Measurements from ENCODE around the gene MIEF1. TPM values are rescaled to one million over a fixed set of nuclear protein-coding genes. Genes with fewer than 3 reads are reported as not detected.

The MIEF1 gene
- total RNA-seq, 1 experiment from 2014 or later: 29.9 TPM

- Histone ChIP-seq H3K4me1 (ENCODE audit: control insufficient read depth, insufficient read depth, low read length) (no peaks in the 10 kb centered on the region), H3K4me3 (ENCODE audit: low read depth in 2 of 2, low read length in 2 of 2) (no peak overlapping the region), H3K36me3 (ENCODE audit: control insufficient read depth, insufficient read depth, low read length) (no peaks in the 10 kb centered on the region), H3K27me3 (ENCODE audit: control insufficient read depth, insufficient read depth, low read length) (no peaks in the 10 kb centered on the region), H3K27ac (ENCODE audit: low read length) (no peak overlapping the region), H3K9me3 (ENCODE audit: control insufficient read depth, insufficient read depth, low read depth, low read length) (no peaks in the 10 kb centered on the region)
- ATAC-seq (no peak), DNase-seq (ENCODE audit: low read depth, low spot score) (no peak)
- in situ Hi-C loops (cut with HindIII; ENCODE audit: low pct_unique_long_range_greater_than_20kb, low sequenced_read_pairs): no loop called here
- CTCF ChIA-PET: no interaction called here
- TF ChIP-seq TCF7L2 (IDR thresholded peaks at IDR 0.05; ENCODE audit: low read depth, low read length) (no peak), REST (IDR thresholded peaks at IDR 0.05; ENCODE audit: insufficient read depth in 1 of 2, low read depth in 2 of 2, low read length in 1 of 2) (no peak), SIN3A (IDR thresholded peaks at IDR 0.05; ENCODE audit: borderline replicate concordance, insufficient read depth, low read depth, low read length) (no peak), CTCF (IDR thresholded peaks at IDR 0.05) (no peak), POLR2AphosphoS5 (IDR thresholded peaks at IDR 0.05; ENCODE audit: low read depth, low read length) (no peak)
- intact Hi-C loops (cut with micrococcal nuclease; ENCODE audit: unreplicated experiment): no loop called here
- no TSS peak for BruUV-seq (replicated peaks)
- POLR2A ChIA-PET: no interaction called here
Measured at GRCh38 chr22:39480557-39480956, 21.5 kb upstream of the MIEF1 start.

GRCh38 chr22:39481054-39481453 is 21.0 kb upstream of the MIEF1 start:
- no peak for TF ChIP-seq TCF7L2 (IDR thresholded peaks at IDR 0.05; ENCODE audit: low read depth, low read length)
- no peak for TF ChIP-seq REST (IDR thresholded peaks at IDR 0.05; ENCODE audit: insufficient read depth in 1 of 2, low read depth in 2 of 2, low read length in 1 of 2)
- no peak for TF ChIP-seq SIN3A (IDR thresholded peaks at IDR 0.05; ENCODE audit: borderline replicate concordance, insufficient read depth, low read depth, low read length)
- TF ChIP-seq CTCF (IDR thresholded peaks at IDR 0.05): no peak
- no peak for TF ChIP-seq POLR2AphosphoS5 (IDR thresholded peaks at IDR 0.05; ENCODE audit: low read depth, low read length)
- no peak overlapping the region for H3K27ac ChIP-seq (ENCODE audit: low read length)
- H3K4me1 ChIP-seq (ENCODE audit: control insufficient read depth, insufficient read depth, low read length): no peaks in the 10 kb centered on the region
- DNase-seq (ENCODE audit: low read depth, low spot score) (no peak), ATAC-seq (no peak)
- no TSS peak for BruUV-seq (replicated peaks)
- H3K36me3 ChIP-seq (ENCODE audit: control insufficient read depth, insufficient read depth, low read length): no peaks in the 10 kb centered on the region
- intact Hi-C loops (cut with micrococcal nuclease; ENCODE audit: unreplicated experiment): no loop called here
- POLR2A ChIA-PET: no interaction called here
- H3K9me3 ChIP-seq (ENCODE audit: control insufficient read depth, insufficient read depth, low read depth, low read length): no peaks in the 10 kb centered on the region
- in situ Hi-C loops (cut with HindIII; ENCODE audit: low pct_unique_long_range_greater_than_20kb, low sequenced_read_pairs): no loop called here
- H3K27me3 ChIP-seq (ENCODE audit: control insufficient read depth, insufficient read depth, low read length): no peaks in the 10 kb centered on the region
- CTCF ChIA-PET: no interaction called here
- H3K4me3 ChIP-seq (ENCODE audit: low read depth in 2 of 2, low read length in 2 of 2): no peak overlapping the region

Data from Panc1 (cell line).